Activated T-cell treated with anti-CD3 and anti-CD28 coated beads, Interleukin-2, amount 50 U/mL, for 72 hours (primary cell): ENCODE data around the gene SLC9B1. TPM values are rescaled to one million over a fixed set of nuclear protein-coding genes. Genes with fewer than 3 reads are reported as not detected.
A peak's percentile ranks its signal among the peaks of the same experiment; 100 is the strongest.
"Not testable (repeated sequence)": the region's sequence is repeated elsewhere in the genome, so short reads cannot be mapped to it uniquely, and the experiment has no call there.

Experiments
- ATAC-seq, 2 donors: fragments of 150-1000 bp; cut with Tn5 transposase; replicated peaks in 1 of 2; 2 replicates each; pipeline ENCODE4 v1.10.0; 2021; ENCODE audit warnings: moderate library complexity in 2 of 2, mild to moderate bottlenecking in 1 of 2
- DNase-seq, 2 donors: peaks; one replicate each; pipeline ENCODE4 v3.0.0; 2021 to 2022; ENCODE audit warnings: mixed read lengths in 1 of 2
- H3K27ac Mint-ChIP-seq: one replicate; pipeline ENCODE4 v1.8.0; 2022; ENCODE audit warnings: mild to moderate bottlenecking, moderate library complexity, mixed read lengths
- H3K27me3 Mint-ChIP-seq: one replicate; pipeline ENCODE4 v1.8.0; 2022; ENCODE audit warnings: low read depth, mixed read lengths
- H3K36me3 Mint-ChIP-seq, 2 donors: one replicate each; pipeline ENCODE4 v1.8.0; 2022; ENCODE audit warnings: mixed read lengths in 2 of 2, mild to moderate bottlenecking in 1 of 2; ENCODE audit not compliant: insufficient read depth in 2 of 2
- H3K4me1 Mint-ChIP-seq: one replicate; pipeline ENCODE4 v1.8.0; 2022; ENCODE audit warnings: low read depth, mixed read lengths
- H3K4me3 Mint-ChIP-seq, 2 donors: one replicate each; pipeline ENCODE4 v1.8.0; 2022; ENCODE audit warnings: mild to moderate bottlenecking in 2 of 2, mixed read lengths in 2 of 2, moderate library complexity in 2 of 2
- H3K9me3 Mint-ChIP-seq, 2 donors: one replicate each; pipeline ENCODE4 v1.8.0; 2022; ENCODE audit warnings: mixed read lengths in 2 of 2
- total RNA-seq, 2 donors: library from RNA; stranded (reverse); gene quantifications; one replicate each; pipeline ENCODE4 v1.2.3, GENCODE V29; 2022

Gene SLC9B1
- total RNA-seq, 2 donors from 2014 or later = 2.5 to 3.4 TPM

DNA sequence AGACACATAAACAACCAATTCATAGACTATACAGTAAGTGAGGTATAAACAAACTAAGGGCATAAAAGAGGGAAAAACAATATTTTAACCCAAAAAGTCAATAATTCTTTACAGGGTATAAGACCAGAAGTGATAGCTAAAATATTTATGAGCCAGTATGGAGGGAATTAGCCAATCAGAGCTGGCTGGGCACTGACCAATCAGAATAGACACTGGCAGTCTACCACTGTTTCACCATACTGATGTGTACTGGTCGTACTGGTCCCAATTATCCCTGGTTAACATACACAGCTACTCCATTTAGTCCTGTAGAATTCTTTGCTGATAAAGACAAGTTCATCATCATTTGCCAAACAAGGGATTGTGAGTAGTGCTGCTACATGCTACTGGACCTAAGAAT lies 9.8 kb upstream of the SLC9B1 start:
- H3K36me3 Mint-ChIP-seq = peaks cover 2 to 5% of the 10 kb centered on the region in 2 donors
- no peak overlapping the region for H3K4me3 Mint-ChIP-seq
- peaks cover 6% of the 10 kb centered on the region for H3K4me1 Mint-ChIP-seq
- H3K9me3 Mint-ChIP-seq = no peaks in the 10 kb centered on the region
- DNase-seq (no peak), ATAC-seq (no peak)
- H3K27me3 Mint-ChIP-seq = no peaks in the 10 kb centered on the region
- H3K27ac Mint-ChIP-seq = no peak overlapping the region

DNA sequence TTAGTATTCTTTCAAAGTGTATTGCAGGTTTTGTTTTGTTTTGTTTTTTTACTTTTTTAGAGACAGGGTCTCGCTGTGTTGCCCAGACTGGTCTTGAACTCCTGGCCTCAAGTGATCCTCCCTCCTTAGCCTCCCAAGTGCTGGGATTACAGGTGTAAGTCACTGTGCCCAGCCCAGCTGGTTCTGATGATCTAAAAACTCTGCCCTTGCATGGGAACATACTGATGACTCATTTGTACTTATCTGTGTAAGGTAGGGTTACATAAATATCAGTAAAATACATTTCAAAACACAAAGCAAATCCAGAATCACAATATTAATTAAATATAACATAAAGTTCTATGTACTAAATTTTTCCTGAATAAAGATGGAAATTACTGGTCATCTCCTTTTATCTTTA lies 7.4 kb upstream of the SLC9B1 start:
- Mint-ChIP-seq H3K4me3 (no peak overlapping the region), H3K4me1 (peaks cover 6% of the 10 kb centered on the region), H3K27me3 (no peaks in the 10 kb centered on the region), H3K9me3 (no peaks in the 10 kb centered on the region), H3K36me3 (peaks cover 2 to 5% of the 10 kb centered on the region in 2 donors), H3K27ac (no peak overlapping the region)
- DNase-seq (no peak), ATAC-seq (no peak)

GRCh38 chr4:103024996-103025395 lies 5.5 kb upstream of the SLC9B1 start:
- Mint-ChIP-seq H3K27ac (no peak overlapping the region), H3K36me3 (peaks cover 0 to 3% of the 10 kb centered on the region in 2 donors), H3K4me1 (peaks cover 10% of the 10 kb centered on the region), H3K4me3 (no peak overlapping the region), H3K9me3 (no peaks in the 10 kb centered on the region), H3K27me3 (no peaks in the 10 kb centered on the region)
- no peak for ATAC-seq
- no peak for DNase-seq

GRCh38 chr4:103021120-103021519 lies 1.6 kb upstream of the SLC9B1 start:
- peaks cover 0 to 3% of the 10 kb centered on the region in 2 donors for H3K36me3 Mint-ChIP-seq

DNA sequence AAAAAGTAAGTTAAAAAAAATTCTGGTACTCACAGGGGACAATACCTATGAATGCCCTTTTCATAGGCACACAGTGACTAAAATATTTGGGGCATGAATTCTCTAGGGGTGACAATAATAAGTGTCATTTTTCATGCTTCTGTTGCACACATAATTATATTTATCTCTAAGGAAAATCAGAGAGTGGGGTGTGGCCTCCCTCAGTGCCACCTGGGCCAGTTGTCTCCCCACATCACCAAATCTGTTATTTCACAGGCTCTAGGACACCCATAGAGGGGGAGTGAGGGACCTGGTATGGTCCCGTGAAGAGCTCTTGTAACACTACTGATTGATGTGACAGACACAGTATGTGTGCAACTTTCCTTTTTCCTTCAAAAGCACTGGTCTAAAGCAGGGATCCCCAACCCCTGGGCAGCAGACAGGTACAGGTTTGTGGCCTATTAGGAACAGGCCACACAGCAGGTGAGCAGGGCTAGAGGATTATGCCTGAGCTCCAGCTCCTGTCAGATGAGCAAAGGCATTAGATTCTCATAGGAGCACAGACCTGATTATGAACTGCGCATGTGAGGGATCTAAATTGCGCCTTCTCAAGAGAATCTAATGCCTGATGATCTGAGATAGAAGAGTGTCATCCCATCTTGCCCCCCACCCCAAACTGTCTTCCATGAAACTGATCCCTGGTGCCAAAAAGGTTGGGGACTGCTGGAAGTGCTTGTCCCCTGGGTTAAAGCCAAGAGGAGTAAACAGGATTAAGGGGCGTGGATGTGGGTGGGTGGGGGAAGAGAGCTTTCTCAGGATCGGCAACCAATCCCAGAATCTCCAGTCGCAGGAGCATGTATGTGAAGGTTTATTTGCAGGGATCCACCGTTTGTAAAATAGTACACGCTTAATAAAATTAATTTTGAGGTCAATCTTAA lies 856 bp downstream of the SLC9B1 start:
- no peak for DNase-seq
- Mint-ChIP-seq H3K27ac (peak overlapping the region; percentile 99), H3K27me3 (no peaks in the 10 kb centered on the region), H3K4me1 (peaks cover 20% of the 10 kb centered on the region), H3K4me3 (peak overlapping the region; percentile 92 to 94), H3K36me3 (peaks cover 0 to 1% of the 10 kb centered on the region in 2 donors), H3K9me3 (no peaks in the 10 kb centered on the region)
- no peak for ATAC-seq

More at GRCh38 chr4:103021120-103021519, 1.6 kb upstream of the SLC9B1 start:
- Mint-ChIP-seq H3K27ac (no peak overlapping the region), H3K4me3 (no peak overlapping the region), H3K9me3 (no peaks in the 10 kb centered on the region), H3K27me3 (no peaks in the 10 kb centered on the region), H3K4me1 (peaks cover 25% of the 10 kb centered on the region)
- DNase-seq = no peak
- ATAC-seq = no peak

DNA sequence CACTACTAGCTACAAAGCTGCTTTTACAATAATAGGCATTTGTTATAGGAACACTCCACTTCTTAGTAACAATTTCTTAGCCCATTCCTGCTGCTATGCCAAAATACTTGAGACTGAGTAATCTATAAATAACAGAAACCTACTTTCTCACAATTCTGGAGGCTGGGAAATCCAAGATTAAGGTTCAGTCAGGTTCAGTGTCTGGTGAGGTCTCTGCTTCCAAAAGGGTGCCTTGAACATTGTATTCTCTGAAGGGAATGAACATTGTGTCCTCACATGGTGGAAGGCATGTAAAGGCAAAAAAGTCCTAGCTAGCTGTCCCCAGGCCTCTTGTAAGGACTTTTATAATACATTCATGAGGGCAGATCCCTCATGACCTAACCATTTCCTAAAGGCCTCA lies 7.0 kb downstream of the SLC9B1 start:
- Mint-ChIP-seq H3K27me3 (no peaks in the 10 kb centered on the region), H3K4me3 (no peak overlapping the region), H3K4me1 (no peaks in the 10 kb centered on the region), H3K9me3 (no peaks in the 10 kb centered on the region), H3K27ac (peak overlapping the region; percentile 18), H3K36me3 (no peaks in the 10 kb centered on the region)
- DNase-seq (no peak), ATAC-seq (no peak)

- Mint-ChIP-seq H3K4me3 (no peak overlapping the region), H3K27me3 (no peaks in the 10 kb centered on the region), H3K9me3 (no peaks in the 10 kb centered on the region), H3K4me1 (no peaks in the 10 kb centered on the region), H3K27ac (no peak overlapping the region), H3K36me3 (no peaks in the 10 kb centered on the region)
- no peak for ATAC-seq
- no peak for DNase-seq
These were observed 7.4 kb downstream of the SLC9B1 start for GRCh38 chr4:103012060-103012459.

GRCh38 chr4:103011378-103012025 lies 8.0 kb downstream of the SLC9B1 start:
- ATAC-seq = no peak
- Mint-ChIP-seq H3K4me1 (no peaks in the 10 kb centered on the region), H3K27ac (no peak overlapping the region), H3K4me3 (no peak overlapping the region), H3K36me3 (no peaks in the 10 kb centered on the region), H3K9me3 (no peaks in the 10 kb centered on the region), H3K27me3 (no peaks in the 10 kb centered on the region)
- no peak for DNase-seq

DNA sequence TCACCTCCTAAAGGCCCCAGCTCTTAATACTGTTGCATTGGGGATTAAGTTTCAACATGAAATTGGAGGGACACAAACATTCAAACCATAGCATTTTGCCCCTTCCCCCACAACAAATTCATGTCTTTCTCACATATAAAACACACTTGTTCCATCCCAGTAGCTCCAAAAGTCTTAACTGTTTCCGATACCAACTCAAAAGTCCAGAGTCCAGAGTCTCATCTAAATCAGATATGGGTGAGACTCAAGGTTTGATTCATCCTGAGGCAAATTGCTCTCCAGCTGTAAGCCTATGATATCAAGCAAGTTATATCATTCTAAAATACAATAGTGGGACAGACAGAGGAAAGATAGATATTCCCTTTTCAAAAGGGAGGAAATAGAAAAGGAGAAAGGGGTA lies 8.7 kb downstream of the SLC9B1 start:
- no peaks in the 10 kb centered on the region for H3K27me3 Mint-ChIP-seq
- no peak for ATAC-seq
- H3K27ac Mint-ChIP-seq = no peak overlapping the region
- H3K36me3 Mint-ChIP-seq = no peaks in the 10 kb centered on the region
- no peaks in the 10 kb centered on the region for H3K9me3 Mint-ChIP-seq
- no peaks in the 10 kb centered on the region for H3K4me1 Mint-ChIP-seq
- no peak for DNase-seq
- no peak overlapping the region for H3K4me3 Mint-ChIP-seq

DNA sequence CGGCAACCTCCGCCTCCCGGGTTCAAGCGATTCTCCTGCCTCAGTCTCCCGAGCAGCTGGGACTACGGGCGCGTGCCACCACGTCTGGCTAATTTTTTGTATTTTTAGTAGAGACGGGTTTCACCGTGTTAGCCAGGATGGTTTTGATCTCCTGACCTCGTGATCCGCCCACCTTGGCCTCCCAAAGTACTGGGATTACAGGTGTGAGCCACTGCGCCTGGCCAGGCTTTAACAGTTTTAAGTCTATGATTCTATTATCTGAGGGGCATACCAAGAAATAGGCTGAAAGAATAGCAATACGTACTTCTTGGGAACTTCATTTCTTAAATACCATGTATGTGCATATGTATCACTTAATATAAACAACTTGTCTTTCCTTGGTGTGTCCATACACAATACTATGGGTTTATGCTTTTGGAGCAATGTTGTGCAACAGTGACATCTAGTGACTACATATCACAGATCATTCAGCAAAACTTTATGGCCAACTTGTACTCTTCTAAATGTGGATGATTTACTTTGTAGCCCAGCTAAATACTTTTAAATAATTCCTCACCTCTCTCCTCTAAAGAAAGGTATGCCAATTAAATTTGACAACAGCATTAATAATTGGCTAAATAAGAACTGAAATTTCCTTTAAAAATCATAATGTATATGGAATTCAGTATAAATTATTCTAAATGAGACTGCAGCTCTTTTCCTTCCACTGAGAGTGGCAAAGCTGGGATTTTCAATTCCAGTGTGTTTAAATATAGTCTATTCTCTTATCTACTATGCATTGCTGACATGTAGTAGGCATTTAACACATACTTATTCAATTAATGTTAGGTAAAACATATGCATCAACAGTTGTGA lies 10.4 kb downstream of the SLC9B1 start:
- H3K27ac Mint-ChIP-seq = no peak overlapping the region
- no peaks in the 10 kb centered on the region for H3K36me3 Mint-ChIP-seq
- no peak overlapping the region for H3K4me3 Mint-ChIP-seq
- ATAC-seq = peak; percentile 81 to 84
- H3K4me1 Mint-ChIP-seq = no peaks in the 10 kb centered on the region
- no peaks in the 10 kb centered on the region for H3K9me3 Mint-ChIP-seq
- no peaks in the 10 kb centered on the region for H3K27me3 Mint-ChIP-seq
- peak; percentile 13 to 35 for DNase-seq

DNA sequence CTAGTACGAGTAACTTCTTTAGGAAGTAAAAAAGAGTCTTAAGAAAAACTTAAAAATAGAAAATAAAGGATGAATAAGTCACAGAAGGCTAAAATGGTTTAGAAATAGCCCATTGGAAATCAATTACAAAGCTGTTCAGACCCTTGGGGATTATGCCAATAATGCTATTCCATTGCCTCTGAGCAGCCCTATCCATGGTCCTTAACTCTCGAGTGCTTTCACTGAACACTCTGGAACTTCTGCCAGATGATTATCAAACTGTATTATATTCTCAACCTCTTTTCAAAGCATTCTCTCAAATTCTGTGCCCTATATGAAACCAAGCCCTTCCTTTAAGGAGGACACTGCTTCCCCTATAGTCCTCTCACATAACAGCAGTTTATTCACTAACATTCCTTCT lies 17.0 kb downstream of the SLC9B1 start:
- no peak for ATAC-seq
- no peak for DNase-seq
- Mint-ChIP-seq H3K4me1 (no peaks in the 10 kb centered on the region), H3K27me3 (no peaks in the 10 kb centered on the region), H3K27ac (no peak overlapping the region), H3K36me3 (peaks cover 5 to 9% of the 10 kb centered on the region in 2 donors), H3K4me3 (no peak overlapping the region), H3K9me3 (no peaks in the 10 kb centered on the region)

DNA sequence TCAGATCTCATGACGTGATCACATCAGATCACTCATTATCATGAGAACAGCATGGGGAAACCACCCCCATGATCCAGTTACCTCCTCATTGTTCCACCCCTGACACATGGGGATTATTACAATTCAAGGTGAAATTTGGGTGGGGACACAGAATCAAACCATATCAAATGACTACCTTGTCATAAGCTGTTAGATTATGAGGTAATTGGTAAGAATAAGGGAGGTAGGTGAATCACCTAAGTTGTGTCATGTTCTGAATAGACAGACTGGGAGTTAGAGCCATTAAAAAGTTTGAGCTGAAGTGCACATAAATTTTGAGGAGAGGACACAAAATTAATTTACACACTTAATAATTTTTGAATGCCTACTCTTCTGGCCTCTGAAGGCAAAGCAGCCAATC lies 24.7 kb downstream of the SLC9B1 start:
- H3K36me3 Mint-ChIP-seq = peaks cover 7 to 10% of the 10 kb centered on the region in 2 donors
- ATAC-seq (peak in 1 of 2 donors; percentile 33), DNase-seq (no peak)
- H3K9me3 Mint-ChIP-seq = peaks cover 6 to 8% of the 10 kb centered on the region in 2 donors
- H3K27me3 Mint-ChIP-seq = no peaks in the 10 kb centered on the region
- no peak overlapping the region for H3K4me3 Mint-ChIP-seq
- no peak overlapping the region for H3K27ac Mint-ChIP-seq
- H3K4me1 Mint-ChIP-seq = peaks cover under 1% of the 10 kb centered on the region

DNA sequence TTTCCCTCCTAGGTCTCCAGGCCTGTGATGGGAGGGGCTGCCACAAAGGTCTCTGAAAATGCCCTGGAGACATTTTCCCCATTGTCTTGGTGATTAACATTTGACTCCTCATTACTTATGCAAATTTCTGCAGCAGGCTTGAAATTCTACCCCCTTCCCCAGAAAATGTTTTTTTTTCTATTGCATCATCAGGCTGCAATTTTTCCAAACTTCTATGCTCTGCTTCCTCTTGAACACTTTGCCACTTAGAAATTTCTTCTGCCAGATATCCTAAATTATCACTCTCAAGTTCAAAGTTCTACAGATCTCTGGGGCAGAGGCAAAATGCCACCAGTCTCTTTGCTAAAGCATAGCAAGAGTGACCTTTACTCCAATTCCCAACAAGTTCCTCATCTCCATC lies 25.5 kb downstream of the SLC9B1 start:
- H3K27me3 Mint-ChIP-seq, H3K4me3 Mint-ChIP-seq, H3K27ac Mint-ChIP-seq, DNase-seq, H3K4me1 Mint-ChIP-seq, H3K9me3 Mint-ChIP-seq, ATAC-seq: not testable (repeated sequence)
- H3K36me3 Mint-ChIP-seq = peaks cover 7 to 10% of the 10 kb centered on the region in 2 donors
